SH-SY5Y (cell line): ENCODE data around the gene VPS33B.

Experiments
- GATA2 ChIP-seq: IDR thresholded peaks from 2 replicates; pipeline ENCODE4 v1.6.1; 2011; ENCODE audit warnings: mild to moderate bottlenecking, low read depth, low read length
- GATA3 ChIP-seq: IDR thresholded peaks from 2 replicates; pipeline ENCODE4 v1.6.1; 2011; ENCODE audit warnings: low read depth, mild to moderate bottlenecking, low read length, moderate library complexity

Gene VPS33B

DNA sequence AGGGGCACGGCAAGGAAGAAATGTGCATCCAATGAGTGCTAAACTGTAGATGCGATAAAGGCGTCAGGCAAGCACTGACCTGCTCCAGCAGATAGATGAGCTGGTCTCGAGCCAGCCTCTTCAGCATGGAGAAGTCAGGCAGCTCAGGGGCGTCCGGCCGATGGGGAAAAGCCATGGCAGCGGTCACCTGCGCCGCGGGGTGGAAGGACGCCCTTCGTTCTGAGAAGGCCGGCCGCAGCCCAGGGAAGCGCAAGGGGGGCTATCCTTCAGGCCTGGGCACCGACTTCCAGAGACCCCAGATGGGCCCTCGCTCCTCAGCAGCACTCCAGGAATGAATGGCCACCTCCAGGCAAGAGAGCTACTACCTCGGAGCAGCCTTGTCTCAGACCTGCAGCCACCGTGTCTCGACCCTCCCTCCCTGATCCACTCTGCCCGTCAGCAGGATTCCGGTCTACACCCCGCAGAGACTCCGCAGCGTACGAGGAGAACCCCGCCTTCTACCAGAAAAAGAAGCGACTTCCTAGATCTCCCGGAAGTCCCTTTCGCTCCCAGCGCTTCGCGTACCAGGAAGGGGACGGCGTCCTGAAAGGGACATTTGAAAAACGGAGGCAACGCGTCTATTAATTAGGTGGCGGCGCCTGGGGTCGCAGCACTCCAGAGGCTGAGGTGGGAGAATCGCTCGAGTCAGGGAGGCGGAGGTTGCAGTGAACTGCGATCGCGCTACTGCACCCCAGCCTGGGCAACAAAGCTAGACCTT, at the start of gene VPS33B:
Gene VPS33B, minus strand, starts transcription at position 520 of the 757 bp plus-strand sequence. Its CDS starts 345 bp downstream, at position 175.
- TF ChIP-seq GATA2 (no peak), GATA3 (no peak)

DNA sequence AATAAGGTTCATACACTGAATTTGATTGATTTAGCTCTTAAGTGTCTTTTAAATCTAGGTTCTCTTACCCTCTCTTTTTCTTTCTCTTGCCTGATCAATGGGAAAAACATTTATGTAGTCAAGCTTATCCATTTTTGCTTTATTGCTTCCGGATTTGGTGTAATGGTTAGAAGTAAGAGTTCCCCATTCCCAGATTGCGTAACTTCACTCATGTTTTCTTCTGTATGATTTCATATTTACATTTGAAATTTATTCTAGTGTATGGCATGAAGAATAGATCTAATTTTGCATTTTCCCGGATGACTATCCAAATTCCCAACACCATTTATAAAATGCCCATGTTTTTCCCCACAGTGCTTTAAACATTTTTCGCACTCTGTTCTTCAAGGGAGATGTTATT, 49.8 kb upstream of the VPS33B start:
- TF ChIP-seq GATA3 (no peak), GATA2 (no peak)

DNA sequence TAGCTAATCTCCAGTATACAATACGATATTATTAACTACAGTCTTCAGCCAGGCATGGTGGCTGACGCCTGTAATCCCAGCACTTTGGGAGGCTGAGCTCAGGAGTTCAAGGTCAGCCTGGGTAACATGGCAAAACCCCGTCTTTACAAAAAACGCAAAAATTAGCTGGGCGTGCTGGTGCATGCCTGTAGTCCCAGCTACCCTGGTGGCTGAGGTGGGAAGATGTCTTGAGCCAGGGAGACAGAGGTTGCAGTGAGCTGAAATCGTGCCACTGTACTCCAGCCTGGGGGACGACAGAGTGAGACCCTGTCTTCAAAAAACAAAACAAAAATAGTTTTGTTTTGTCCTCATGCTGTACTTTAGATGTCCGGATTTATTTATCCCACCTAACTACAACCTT, 48.5 kb upstream of the VPS33B start:
- no peak for TF ChIP-seq GATA2
- no peak for TF ChIP-seq GATA3

DNA sequence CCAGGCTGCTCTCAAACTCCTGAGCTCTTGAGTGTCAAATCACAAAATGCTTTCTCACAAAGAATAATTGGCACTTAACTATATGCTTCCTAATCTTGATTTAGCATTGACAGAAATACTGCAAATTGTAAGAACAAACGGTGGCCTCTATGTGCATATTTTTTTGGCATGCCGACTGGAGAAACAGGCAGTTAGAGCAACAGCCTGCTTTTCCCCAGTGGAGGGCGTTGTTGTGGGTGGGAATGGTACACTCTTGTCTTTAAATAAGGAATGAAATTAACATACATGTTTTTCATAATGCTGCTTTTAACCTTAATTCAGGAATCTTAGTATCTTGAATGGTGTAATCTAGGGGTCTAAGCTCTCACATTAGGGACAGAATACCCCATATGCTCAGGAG, 46.6 kb upstream of the VPS33B start:
- TF ChIP-seq GATA3 (no peak), GATA2 (no peak)

DNA sequence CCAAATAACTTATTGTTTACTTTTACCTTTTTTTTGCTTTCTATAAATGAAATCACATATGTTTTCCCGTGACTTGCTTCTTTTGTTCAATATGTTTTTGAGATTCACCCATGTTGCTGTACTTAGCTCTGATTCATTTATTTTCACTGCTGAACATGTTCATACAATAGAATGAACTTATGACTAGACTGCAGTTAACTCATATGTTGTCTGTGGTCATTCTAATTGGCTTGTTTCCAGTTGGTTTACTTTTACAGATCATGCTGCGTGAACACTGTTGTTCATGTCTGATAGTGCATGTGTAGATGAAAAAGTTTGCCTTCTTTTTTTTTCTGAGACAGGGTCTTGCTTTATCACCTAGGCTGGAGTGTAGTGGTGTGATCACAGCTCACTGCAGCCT, 46.0 kb upstream of the VPS33B start:
- TF ChIP-seq GATA3 (no peak), GATA2 (no peak)

DNA sequence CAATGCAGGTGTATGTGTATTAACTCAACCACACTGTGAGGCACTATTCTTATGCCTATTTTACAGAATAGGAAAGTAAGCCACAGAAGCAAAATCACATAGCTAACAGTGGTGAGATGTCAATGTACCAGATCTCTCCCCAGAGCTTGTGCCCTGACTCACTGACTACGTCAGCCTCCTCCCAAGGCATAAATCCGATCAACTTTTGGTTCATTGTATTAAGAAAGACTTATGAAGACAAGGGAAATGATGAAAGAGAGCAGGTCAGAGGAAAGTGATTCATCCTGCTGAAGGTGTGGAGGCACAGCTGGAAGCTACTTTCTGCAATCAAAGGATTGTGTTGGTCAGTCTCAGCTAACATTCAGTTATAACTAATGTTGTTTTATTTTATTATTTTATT, 44.6 kb upstream of the VPS33B start:
- TF ChIP-seq GATA2 (no peak), GATA3 (no peak)

DNA sequence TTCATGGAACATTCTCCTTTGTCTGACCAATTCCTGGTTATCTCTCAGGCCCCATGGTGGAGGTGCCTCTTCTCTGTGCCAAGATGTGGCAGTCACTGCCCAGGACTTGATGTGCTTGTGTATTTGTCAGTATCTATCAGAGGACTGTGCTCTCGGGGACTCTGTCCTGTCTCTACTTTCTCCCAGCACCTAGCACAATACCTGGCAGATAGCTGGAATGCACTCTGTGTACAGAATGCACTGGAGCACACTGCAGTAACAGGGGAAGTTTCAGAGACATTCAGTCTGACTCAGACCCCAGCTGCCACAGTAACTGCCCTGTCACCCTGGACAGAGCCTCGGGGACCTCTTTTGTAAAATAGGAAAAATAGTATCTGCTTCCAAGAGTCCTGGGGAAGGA, 43.1 kb upstream of the VPS33B start:
- no peak for TF ChIP-seq GATA2
- no peak for TF ChIP-seq GATA3

DNA sequence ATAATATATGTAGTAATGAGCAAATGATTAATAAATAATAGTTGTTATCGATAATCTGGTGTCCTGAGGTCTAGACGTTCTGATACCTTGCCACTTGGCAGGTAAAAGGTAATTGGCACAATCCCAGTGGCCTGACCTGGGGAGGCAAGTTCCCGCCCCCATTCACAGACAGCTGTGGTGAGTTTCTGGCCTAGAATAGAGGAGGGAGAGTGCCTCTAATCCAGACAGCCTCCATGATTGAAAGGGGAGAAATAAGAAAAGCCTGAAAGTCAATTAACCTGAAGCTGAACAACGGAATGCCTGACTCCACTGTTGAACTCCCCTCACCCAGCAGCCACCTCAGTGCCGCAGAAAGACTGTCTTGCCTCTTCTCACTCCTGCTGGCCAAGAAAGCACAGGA, 39.6 kb upstream of the VPS33B start:
- TF ChIP-seq GATA2: no peak
- no peak for TF ChIP-seq GATA3

DNA sequence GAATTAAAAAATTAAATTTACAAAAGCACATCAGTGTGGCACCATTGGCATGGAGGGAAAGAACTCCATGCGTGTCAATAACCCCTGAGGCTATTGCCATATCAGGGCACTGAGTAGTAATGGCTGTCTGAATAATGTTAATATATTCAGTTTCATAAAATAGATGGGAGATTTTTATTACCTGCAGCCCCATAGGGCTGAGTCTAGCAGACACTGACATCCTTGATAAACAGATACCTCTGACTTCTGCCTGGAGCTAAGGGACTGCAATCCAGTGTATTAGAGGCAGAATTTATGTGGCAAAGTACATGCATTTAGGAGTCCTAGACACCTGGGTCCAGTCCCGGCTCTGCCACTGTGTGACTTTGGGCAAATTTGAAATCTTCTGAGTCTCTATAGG, 38.8 kb upstream of the VPS33B start:
- no peak for TF ChIP-seq GATA2
- TF ChIP-seq GATA3: no peak

DNA sequence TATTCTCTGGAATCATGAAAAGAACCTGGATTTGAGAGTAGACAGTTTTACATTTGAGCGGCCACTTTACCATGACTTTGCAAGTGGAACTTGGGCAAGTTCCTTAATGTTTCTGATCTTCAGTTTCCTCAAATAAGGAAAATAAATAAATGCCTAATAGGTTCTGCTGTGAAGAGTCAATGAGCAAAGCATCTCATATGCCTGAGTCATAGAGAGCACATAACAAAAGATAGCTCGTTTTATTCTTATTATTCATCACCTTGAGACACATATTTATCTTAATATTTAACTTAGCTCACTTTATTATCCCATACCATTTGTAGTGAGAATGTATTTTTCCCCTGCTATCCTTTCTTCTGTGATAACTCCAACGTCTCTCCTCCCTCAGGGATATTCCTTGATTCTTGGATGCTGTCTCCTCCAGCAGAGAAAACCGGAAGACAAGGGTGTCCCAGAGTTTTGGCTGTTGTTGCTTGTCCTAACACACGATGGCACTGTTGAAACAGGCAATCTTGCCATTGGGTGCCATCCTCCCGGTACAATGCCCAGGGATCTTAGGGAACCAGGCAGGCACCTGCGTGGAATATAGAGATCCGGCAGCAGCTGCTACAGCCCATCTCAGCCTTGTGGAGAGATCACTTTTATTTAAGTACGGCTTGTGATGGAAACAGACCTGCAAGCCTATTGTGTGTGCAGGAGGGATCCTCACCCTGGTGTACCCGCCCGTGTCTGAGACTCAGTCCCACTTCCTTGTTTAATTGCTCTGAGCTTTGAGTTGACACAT, 33.3 kb upstream of the VPS33B start:
- TF ChIP-seq GATA2 (no peak), GATA3 (no peak)

DNA sequence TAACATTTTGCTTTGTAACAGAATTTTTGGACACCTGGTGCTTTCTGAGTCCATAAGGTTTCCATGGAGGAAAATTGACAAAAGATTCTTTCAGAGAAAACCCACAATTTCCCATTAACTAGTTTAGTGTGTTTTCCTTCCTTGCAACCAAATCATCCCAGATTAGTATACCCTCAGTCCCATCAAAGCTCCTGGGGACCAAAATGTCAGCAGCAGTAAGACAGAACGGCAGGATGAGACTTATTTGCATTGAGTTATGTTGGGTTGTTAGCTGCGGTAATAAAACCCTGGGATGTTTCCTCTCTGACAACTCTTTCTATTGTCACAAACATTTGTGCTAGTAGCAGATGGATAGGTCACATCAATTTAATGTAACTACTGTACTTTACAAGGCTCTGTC, 32.4 kb upstream of the VPS33B start:
- TF ChIP-seq GATA2: no peak
- no peak for TF ChIP-seq GATA3

DNA sequence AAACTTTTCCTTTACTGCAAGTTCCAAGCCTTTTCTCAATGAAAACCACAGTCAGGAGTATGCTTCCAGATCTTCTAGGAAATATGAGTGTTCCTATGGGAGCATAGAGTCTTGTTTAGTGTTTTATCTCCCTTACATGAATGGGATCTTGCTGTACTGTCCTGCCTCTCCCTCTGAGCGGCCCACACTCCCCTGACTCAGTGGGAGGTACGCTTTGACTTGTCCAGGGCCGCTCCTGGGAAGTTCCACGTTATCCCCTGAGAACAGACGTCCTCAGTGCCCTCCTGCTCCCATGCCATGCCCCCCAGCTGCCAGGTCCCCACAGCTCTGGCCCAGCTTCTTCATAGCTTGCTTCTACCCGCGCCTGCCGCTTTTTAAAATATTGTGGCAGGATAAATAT, 28.9 kb upstream of the VPS33B start:
- TF ChIP-seq GATA2 (no peak), GATA3 (no peak)

DNA sequence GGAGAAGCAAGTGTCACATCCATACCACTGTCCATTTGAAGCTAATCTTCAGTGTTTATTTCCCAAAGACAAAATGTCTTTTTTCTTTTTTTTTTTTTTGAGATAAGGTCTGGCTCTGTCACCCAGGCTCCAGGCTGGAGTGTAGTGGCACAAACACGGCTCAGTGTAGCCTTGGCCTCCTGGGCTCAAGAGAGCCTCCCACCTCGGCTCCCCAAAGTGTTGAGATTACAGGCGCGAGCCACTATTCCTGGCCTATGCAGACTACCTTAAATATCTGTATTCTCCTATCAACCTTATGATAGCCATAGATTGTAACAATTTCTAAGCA, 27.7 kb upstream of the VPS33B start:
- TF ChIP-seq GATA3 (no peak), GATA2 (no peak)

DNA sequence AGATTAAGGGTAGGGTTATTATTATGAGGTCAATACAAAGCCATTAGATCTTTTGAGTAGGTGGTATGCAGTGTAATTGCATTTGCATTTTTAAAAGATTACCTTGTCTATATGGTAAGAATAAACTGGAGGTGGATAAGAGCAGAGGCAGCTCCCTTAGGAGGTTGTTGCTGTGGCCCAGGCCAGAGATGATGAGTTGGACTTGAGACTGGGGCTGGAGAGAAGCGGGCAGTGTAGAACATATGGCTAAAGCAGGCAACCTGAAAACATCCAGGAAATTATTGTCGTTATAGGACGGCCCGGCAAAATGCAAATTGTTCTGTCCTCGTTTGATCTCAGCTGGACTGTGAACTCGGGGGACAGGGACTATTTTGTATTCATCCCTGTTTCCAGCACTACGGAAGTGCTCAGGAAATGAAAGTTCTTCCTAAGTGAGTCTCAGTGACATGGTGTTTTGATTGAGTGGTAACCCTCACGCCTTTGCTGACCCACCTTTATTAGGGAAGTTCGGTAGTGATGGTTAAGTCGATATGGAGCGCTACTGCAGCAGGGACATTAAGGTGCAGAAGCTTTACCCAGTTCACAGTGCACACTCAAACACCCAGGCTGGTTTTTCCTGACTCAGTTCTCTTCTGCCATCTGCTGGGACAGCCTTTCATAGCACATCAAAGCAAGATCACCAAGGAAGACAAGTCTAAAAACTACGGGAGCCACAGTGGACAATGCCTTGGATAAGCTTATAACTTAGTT, 27.2 kb upstream of the VPS33B start:
- TF ChIP-seq GATA2 (no peak), GATA3 (no peak)

DNA sequence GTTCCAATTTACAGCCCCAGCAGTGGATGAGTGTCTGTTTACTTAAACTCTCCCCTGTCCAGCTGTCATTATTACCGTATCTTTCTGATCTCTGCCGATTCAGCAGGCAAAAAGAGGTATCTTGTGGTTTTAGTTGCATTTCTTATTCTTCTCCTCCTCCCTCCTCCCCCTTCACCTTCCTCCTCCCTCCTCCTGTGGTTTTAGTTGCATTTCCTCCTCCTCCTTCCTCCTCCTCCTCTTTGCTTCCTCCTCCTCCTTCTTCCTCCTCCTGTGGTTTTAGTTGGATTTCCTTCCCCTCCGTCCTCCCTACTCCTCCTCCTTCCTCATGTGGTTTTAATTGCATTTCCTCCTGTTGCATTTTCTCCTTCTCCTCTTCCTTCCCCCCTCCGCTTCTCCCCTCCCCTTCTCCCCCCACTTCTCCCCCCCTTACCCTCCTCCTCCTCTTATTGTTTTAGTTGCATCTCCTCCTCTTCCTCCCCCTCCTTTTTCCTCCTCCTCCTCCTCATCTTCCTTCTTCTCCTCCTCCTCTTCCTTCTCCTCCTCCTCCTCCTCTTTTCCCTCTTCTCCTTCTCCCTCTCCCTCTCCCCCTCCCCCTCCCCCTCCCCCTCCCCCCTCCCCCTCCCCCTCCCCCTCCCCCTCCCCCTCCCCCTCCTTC, 25.3 kb upstream of the VPS33B start:
- TF ChIP-seq GATA3 (peak; percentile 33; the same call in 1 of the 2 replicates), GATA2 (peak; percentile 74)
